GM21529 (cell line): ENCODE results near the gene ALOX12B.
"Not testable (repeated sequence)": the region's sequence is repeated elsewhere in the genome, so short reads cannot be mapped to it uniquely, and the experiment has no call there.

Source experiments
- ATAC-seq: cut with Tn5 transposase; IDR thresholded peaks from one replicate; pipeline ENCODE4 v1.9.1; 2021; ENCODE audit not compliant: unreplicated experiment

The ALOX12B gene

DNA sequence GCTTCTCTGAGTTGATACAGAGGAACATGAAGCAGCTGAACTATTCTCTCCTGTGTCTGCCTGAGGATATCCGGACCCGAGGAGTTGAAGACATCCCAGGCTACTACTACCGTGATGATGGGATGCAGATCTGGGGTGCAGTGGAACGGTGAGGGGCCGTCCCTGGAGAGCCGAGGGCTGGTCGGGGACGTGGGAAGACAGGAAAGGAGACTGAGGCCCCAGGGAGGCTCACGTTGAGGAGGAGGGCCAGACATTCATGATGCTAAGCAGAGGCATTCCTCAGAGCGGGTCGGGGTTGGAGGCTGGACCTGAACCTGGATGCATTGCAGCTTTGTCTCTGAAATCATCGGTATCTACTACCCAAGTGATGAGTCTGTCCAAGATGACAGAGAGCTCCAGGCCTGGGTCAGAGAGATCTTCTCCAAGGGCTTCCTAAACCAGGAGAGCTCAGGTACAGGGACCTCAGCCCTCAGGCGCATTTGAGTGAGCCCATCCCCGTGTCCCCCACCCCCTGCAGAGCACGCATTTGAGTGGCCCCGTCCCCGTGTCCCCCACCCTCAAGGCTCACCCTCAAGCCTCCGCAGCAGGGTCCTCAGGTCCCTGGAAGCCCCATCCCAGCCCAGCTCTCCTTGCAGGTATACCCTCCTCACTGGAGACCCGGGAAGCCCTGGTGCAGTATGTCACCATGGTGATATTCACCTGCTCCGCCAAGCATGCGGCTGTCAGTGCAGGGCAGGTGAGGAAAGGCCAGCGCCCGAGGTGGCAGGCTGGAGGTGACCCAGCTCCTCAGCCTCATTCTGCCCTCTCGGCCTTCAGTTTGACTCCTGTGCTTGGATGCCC lies 40.4 kb downstream of the ALOX12B start:
- no peak for ATAC-seq

DNA sequence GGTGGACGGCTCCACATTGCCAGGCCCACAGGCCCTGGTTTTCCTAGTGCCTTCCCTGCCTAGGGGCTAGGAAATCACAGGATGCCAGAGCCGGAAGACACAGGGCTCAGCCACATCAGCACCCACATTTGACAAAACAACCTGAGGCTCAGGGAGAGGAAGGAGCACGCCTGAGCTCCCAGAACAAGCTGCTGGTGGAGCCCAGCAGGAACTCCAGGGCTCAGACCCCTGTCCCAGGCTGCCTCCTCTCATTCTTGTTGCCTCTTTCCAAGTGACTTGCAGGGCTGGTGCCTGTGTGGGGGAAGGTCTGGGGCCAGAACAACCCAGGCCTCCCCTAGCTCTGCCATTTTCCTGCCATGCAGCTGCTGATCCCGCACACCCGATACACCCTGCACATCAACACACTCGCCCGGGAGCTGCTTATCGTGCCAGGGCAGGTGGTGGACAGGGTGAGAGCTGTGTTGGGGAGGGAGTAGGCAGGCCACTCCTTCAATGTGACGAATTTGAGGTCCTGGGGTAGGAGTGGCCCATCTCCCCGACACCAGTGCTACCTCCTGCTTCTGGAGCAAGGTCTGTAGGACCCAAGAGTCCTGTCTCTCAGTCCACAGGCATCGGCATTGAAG lies 41.1 kb downstream of the ALOX12B start:
- ATAC-seq = no peak

DNA sequence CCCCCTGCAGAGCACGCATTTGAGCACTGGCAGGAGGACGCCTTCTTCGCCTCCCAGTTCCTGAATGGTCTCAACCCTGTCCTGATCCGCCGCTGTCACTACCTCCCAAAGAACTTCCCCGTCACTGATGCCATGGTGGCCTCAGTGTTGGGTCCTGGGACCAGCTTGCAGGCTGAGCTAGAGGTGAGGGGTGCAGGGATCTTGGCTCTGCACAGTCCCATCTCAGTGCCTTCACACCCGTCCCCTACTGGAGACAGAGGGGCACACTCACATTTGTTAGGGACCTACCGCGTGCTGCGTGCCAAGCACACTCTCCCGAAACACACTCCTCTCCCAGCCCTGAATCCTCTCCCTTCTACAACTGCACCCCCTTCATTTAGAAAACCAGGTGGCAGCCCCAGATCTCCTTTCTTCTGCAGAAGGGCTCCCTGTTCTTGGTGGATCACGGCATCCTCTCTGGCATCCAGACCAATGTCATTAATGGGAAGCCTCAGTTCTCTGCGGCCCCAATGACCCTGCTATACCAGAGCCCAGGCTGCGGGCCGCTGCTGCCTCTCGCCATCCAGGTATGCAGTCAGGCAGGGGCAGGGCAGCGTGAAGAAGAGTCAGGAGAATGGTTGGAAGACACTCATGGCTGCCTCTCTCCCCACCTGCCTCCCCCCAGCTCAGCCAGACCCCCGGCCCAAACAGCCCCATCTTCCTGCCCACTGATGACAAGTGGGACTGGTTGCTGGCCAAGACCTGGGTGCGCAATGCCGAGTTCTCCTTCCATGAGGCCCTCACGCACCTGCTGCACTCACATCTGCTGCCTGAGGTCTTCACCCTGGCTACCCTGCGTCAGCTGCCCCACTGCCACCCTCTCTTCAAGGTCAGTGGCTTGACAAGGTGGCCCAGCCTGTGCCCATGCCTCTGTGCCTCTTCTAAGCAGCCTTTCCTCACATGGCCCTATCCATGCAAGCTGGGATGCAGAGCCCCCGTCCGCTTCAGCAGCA lies 42.4 kb downstream of the ALOX12B start:
- ATAC-seq = no peak

DNA sequence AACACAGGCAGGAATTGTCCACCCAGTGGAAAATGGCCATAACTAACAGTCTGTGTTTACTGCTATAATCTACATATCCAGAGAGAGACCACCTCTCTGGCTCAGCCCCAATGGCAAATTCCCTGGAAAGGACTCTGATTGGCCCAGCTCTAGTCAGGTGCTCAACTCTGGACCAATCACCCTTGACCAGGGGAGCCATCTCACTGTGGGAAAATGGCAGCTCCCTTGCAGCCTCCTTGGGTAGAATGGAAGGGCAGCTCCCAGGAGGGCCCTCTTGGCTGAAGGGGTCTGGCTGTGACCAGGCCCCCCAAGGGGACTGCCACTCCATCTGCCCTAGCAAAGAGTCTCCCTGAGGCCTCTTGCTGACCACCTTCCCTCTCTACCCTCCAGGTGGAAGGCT lies 45.5 kb downstream of the ALOX12B start:
- ATAC-seq = no peak

DNA sequence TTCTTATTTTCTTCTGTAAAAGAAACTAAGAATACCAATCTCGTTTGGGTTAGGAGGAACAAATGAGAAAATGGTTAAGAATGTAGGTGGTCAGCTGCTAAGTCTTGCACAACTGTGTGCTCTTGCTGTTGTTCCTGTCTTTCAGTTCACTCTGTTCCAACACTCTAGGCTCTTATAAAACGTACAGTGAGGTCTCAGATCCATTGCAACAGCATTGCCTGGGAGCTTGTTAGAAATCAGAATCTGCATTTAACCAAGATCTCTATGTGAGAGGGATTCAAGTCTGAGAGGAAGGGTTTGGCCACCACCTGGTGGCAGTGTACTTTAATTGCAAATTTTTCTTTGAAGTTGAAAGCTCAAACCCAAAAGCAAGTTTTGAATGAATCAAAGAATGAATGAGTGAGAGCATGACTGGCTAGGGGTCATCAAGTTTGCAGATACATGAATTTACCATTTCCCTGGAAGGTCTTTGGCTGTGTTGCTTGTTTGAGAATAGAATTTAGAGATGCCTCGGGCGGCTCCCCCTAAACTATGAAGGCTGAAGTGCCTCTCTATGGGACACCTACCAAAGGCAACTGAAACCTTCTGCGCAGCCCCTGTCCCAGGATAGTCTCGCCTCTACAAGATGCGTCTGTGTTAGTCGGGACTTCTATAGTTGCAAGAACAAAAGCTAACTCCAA lies 46.1 kb downstream of the ALOX12B start:
- no peak for ATAC-seq

DNA sequence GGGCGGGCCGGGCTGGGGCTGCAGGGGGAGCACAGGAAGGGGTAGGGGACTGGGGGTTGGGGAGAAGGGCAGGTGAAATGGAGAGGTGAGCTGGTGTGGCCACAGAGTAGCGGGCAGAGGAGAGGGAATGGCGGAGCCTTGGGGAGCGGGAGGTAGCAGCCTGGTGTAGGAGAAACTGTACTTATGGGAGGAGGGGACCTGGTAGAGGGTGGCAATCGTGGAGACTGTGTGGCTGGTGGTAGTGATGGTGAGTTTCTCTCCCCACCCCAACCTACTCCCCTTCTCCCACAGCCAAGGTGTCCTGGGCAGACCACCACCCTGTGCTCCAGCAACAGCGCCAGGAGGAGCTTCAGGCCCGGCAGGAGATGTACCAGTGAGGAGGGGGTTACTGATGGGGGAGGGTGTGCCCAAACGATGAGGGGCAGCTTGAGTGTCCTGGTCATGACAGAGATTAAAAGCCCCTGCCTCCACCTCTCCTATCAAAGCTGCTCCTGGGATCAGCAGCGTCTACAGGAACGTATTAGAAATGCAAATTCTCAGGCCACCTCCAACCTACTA lies 47.8 kb downstream of the ALOX12B start:
- no peak for ATAC-seq

DNA sequence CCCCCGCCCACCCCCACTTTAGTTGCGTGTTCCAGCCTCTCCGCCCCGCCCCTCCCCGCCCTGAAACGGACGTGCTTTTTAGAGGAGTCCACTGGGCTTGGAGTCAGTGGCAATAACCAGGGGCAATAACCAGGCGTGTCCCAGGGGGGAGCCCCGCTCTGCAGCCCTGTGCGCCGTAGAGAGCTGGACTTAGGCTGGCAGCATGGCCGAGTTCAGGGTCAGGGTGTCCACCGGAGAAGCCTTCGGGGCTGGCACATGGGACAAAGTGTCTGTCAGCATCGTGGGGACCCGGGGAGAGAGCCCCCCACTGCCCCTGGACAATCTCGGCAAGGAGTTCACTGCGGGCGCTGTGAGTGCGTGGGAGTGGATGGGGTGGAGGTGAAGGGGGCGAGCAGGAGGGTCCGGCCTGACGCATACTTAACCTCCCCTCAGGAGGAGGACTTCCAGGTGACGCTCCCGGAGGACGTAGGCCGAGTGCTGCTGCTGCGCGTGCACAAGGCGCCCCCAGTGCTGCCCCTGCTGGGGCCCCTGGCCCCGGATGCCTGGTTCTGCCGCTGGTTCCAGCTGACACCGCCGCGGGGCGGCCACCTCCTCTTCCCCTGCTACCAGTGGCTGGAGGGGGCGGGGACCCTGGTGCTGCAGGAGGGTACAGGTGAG lies 48.4 kb downstream of the ALOX12B start, which contains the start of gene ALOX15B:
ALOX15B (plus strand) TSS at position 106 of the 657 bp plus-strand sequence; CDS start at position 203, 97 bp downstream.
- ATAC-seq = no peak

DNA sequence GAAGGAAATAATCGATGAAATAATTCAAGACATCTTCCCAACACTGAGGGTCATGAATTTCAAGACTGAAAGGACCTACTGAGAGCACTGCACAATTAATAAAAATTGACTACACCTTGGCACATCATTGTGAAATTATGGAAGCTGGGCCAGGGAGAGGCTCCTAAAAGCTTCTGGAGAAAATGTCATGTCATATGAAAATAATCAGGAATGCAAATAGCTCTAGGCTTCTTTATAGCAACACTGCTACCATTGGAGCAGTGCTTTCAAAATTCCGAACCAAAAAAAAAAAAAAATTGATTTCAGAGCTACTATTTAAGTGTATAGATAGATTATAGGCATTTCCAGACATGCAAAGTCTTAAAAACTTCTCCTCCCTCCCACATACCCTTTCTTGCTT lies 55.1 kb downstream of the ALOX12B start:
- ATAC-seq = no peak

DNA sequence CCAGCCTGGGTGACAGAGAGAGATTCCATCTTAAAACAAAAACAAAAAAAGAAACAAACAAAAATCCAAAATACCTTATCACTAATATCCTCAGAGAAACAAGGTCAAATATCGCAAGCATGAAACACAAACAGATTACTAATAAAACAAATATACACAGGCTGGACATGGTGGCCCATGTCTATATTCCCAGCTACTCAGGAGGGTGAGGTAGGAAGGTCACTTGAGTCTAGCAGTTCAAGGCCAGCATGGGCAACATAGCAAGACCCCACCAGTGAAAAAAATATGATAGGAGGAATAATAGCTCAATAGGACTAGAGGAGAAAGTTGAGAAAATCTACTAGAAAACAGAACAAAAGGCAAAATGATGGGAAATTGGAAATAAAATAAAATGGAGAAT lies 55.6 kb downstream of the ALOX12B start:
- no peak for ATAC-seq

DNA sequence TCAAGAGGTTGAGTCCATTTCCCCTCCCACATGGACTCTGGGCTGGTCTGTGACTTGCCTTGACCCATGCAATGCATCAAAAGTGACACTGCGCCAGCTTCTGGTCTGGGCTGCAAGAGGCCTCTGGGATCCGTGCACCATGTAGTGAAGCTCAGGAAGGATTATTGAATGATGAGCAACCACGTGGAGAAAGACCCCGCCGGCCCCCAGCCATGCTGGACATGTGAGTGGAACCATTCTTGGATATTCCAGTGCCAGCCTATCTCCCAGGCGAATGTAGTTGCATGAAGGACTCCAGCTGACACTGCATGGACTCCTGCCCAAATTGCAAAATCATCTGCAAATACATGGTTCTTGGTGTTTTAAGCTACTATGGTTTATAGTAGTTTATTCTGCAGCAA lies 56.3 kb downstream of the ALOX12B start:
- no peak for ATAC-seq

DNA sequence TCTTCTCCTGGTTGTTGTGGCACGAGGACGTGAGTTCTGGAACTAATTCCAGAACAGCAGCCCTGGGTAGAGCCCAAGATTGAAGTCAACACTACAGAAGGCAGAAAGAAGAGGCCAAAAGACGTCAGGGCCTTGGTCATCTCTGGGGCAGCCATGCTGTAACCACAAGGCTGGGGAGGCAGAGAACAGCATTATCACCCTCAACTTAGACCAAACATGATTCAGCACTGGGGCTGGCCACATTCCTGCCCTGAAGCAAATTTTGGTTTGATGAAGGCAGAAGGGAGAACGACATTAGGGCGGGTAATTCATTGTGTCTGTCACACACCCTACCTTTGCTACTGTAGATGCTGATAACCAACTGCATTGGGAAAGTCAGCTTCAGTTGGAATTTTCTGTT lies 58.4 kb downstream of the ALOX12B start:
- ATAC-seq = no peak

DNA sequence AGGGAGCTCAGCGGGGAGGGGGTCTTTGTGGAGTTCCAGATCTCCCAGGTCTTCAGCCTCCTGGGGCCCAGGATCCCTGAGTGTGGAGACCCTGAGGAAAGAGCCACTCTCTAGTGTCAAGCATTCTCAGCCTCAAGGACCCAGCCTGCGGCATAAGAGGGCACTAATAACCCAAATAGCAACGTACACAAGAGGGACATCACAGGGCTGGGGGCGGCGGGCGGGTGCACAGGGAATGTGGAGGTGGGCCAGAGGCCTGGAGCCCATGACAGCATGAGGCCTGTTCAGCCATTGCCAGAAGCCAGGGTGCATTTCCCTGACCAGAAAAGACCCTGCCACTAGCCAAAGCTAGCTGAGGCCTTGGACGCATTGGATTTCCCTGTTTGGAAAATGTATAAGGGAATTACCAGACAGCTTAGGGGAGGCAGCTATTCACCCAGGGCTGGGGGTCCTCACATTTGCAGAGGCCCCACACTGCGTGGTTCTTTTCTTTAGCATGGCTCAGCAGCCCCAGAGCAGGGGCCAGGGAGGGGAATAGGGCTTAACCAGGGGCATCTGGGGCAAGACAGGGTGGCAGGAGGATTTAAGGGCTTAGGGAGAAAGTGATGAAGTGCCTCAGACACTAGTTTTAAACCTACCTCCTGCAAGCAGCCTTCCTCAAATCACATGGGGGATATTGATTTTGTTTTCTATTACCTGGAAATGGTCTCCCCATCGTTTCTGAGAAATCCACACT lies 62.2 kb downstream of the ALOX12B start:
- ATAC-seq = no peak

DNA sequence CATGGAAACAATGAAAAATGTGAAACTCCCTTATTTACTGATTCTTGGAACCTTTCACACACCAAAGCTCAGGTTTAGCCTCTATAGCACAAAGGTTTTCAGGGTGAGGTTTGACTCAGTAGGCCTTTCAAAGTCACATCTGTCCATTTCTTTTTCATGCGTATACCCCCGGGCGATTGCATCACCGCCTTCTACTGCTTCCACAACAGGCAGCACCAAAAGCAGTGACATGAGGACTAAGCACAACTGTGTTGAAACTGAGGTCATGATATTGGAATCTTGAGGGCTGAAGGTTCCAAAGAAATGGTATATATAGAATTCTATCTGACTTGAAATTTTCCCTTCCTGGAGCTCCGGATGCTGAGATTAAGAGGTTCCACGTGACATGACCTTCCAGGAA lies 63.4 kb downstream of the ALOX12B start:
- not testable (repeated sequence) for ATAC-seq
